GM23248 (cell line): ENCODE data around the gene LRSAM1. TPM values are rescaled to one million over a fixed set of nuclear protein-coding genes. Genes with fewer than 3 reads are reported as not detected.

Experiments used
- DNase-seq: peaks from one replicate; pipeline ENCODE4 v3.0.0-alpha.2; 2015
- H2AFZ ChIP-seq: fragments of 200-600 bp; sonication (generic); 2 replicates; pipeline ENCODE4 v1.6.1; 2016; ENCODE audit warnings: antibody characterized with exemption
- H3F3A ChIP-seq: fragments of 200-600 bp; sonication (generic); 2 replicates; pipeline ENCODE4 v1.6.1; 2016; ENCODE audit warnings: mild to moderate bottlenecking, antibody characterized with exemption, mixed run types; ENCODE audit not compliant: insufficient read depth
- H3K27ac ChIP-seq: fragments of 200-600 bp; sonication (generic); 2 replicates; pipeline ENCODE4 v1.5.1; 2016; ENCODE audit warnings: mild to moderate bottlenecking
- H3K27me3 ChIP-seq: fragments of 200-600 bp; sonication (generic); replicated peaks from 2 replicates; pipeline ENCODE4 v1.6.1; 2016; ENCODE audit warnings: mild to moderate bottlenecking; ENCODE audit not compliant: insufficient read depth
- H3K36me3 ChIP-seq: fragments of 200-600 bp; sonication (generic); 2 replicates; pipeline ENCODE4 v1.6.1; 2016; ENCODE audit warnings: low read depth, mild to moderate bottlenecking
- H3K4me1 ChIP-seq: fragments of 200-600 bp; sonication (generic); 2 replicates; pipeline ENCODE4 v1.6.1; 2016; ENCODE audit warnings: mild to moderate bottlenecking; ENCODE audit not compliant: insufficient read depth
- H3K4me2 ChIP-seq: fragments of 200-600 bp; sonication (generic); one replicate; pipeline ENCODE4 v1.6.1; 2016; ENCODE audit warnings: mild to moderate bottlenecking; ENCODE audit not compliant: unreplicated experiment
- H3K4me3 ChIP-seq: fragments of 200-600 bp; sonication (generic); 2 replicates; pipeline ENCODE4 v1.5.1; 2016; ENCODE audit warnings: mild to moderate bottlenecking
- H3K79me2 ChIP-seq: fragments of 200-600 bp; sonication (generic); 2 replicates; pipeline ENCODE4 v1.6.1; 2016; ENCODE audit warnings: mild to moderate bottlenecking; ENCODE audit not compliant: insufficient read depth
- H3K9ac ChIP-seq: fragments of 200-600 bp; sonication (generic); 2 replicates; pipeline ENCODE4 v1.6.1; 2016; ENCODE audit warnings: mild to moderate bottlenecking
- H3K9me2 ChIP-seq: fragments of 200-600 bp; sonication (generic); 2 replicates; pipeline ENCODE4 v1.6.1; 2016; ENCODE audit warnings: mixed run types, mild to moderate bottlenecking, moderate library complexity; ENCODE audit not compliant: insufficient read depth
- H3K9me3 ChIP-seq: fragments of 200-600 bp; sonication (generic); one replicate; pipeline ENCODE4 v1.6.1; 2017; ENCODE audit warnings: low read depth
- H4K20me1 ChIP-seq: fragments of 200-600 bp; sonication (generic); 2 replicates; pipeline ENCODE4 v1.6.0; 2016; ENCODE audit not compliant: insufficient read depth
- EZH2 ChIP-seq: fragments of 200-600 bp; sonication (generic); IDR thresholded peaks from 2 replicates; pipeline ENCODE4 v1.6.1; 2018; ENCODE audit warnings: antibody characterized with exemption, mild to moderate bottlenecking; ENCODE audit not compliant: insufficient read depth, poor library complexity, severe bottlenecking
- EZH2phosphoT487 ChIP-seq: fragments of 200-600 bp; sonication (generic); IDR thresholded peaks from 2 replicates; pipeline ENCODE4 v1.6.1; 2018; ENCODE audit warnings: antibody characterized with exemption, moderate library complexity, mild to moderate bottlenecking, low read depth; ENCODE audit not compliant: insufficient read depth
- WGBS, 2 experiments: methylation state at CpG; one replicate each; pipeline ENCODE4 v1.1.6; 2015 to 2017; ENCODE audit warnings: low lambda C conversion rate in 2 of 2, low coverage in 1 of 2; ENCODE audit errors: missing lambda C conversion rate in 2 of 2; 5-methylcytosine and 5-hydroxymethylcytosine counted together
- in situ Hi-C: fragments of 300-500 bp; cut with MboI; formaldehyde crosslinking; loops from 2 replicates; pipeline ENCODE4 v1.15.0; 2020
- polyA plus RNA-seq: library from polyadenylated mRNA; unstranded; fragments of >200 nt; fragmentation: Nextera tagmentation; extraction: Ambion mirVana; gene quantifications from 2 replicates; pipeline ENCODE4 v1.2.1, GENCODE V29; 2016
- total RNA-seq: library from RNA; depleted of rRNA; stranded (reverse); fragments of >200 nt; shearing (Covaris generic); gene quantifications from 2 replicates; pipeline ENCODE4 v1.2.3, GENCODE V29; 2014

The LRSAM1 gene
- total and polyA plus RNA-seq, 2 experiments from 2014 or later: 14.9 to 15.5 TPM

DNA sequence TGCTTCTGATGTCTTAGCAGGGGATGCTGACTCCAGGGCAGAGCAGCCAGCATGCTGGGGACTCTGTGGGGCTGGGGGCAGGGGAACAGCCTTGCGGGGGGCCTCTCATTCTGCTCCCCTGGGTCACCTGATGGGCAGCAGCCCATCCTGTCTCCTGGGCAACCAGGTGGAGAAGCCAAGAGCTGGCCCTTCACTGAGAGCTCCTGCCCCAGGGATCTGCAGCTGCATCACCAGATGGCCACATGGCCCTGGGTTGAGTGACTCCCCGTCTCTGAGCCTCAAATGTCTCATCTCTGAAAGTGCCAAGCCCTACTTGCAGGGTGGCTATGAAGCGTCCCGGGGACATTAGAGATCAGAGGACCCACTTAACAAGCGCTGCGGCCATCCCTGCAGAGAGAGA is 49.1 kb downstream of the LRSAM1 start:
- Histone ChIP-seq H3K79me2 (peaks cover 18% of the 10 kb centered on the region), H3K4me1 (peaks cover 6% of the 10 kb centered on the region), H3K4me2 (no peak overlapping the region), H4K20me1 (no peaks in the 10 kb centered on the region), H3K9me3 (no peaks in the 10 kb centered on the region), H2AFZ (no peak overlapping the region), H3K27ac (no peak overlapping the region), H3K9me2 (no peaks in the 10 kb centered on the region), H3K36me3 (peaks cover 34% of the 10 kb centered on the region; the same call in 1 of the 2 replicates), H3K4me3 (no peak overlapping the region), H3K9ac (no peak overlapping the region), H3K27me3 (no peaks in the 10 kb centered on the region), H3F3A (peaks cover 68% of the 10 kb centered on the region)
- in situ Hi-C loops: loop anchor here (5.0 kb wide), 1 partner anchor 87 kb away; no protein-coding TSS in a partner anchor
- no peak for TF ChIP-seq EZH2
- no peak for TF ChIP-seq EZH2phosphoT487
- 79 to 80% methylated on average over 6 of the region's 6 CpGs for WGBS, 2 experiments
- no peak for DNase-seq

DNA sequence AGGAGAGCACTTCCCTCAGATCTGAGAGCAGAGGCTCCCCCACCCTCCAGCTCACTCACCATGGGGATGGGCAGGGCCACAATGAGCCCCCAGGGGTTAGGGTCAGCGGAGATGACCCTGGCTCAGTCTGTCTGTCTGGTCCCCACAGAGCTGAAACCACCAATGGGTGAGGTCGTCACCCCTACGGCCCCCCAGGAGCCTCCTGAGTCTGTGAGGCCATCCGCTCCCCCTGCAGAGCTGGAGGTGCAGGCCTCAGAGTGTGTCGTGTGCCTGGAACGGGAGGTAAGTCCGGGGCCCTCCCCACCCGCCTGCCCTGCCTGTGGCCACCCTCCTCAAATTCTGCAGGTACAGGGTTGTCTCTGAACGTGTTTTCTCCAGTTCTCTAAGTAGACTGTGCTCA is 49.6 kb downstream of the LRSAM1 start:
- Histone ChIP-seq H3K27me3 (no peaks in the 10 kb centered on the region), H3K4me2 (no peak overlapping the region), H3K27ac (no peak overlapping the region), H3K79me2 (peaks cover 23% of the 10 kb centered on the region), H2AFZ (no peak overlapping the region), H3K9me3 (no peaks in the 10 kb centered on the region), H4K20me1 (no peaks in the 10 kb centered on the region), H3K9me2 (no peaks in the 10 kb centered on the region), H3K4me3 (no peak overlapping the region), H3F3A (peaks cover 64% of the 10 kb centered on the region), H3K36me3 (peaks cover 37% of the 10 kb centered on the region; the same call in 1 of the 2 replicates), H3K4me1 (0 out of 2 replicates have a peak, but pooled peaks cover 2% of the 10 kb centered on the region), H3K9ac (no peak overlapping the region)
- DNase-seq: no peak
- TF ChIP-seq EZH2: no peak
- TF ChIP-seq EZH2phosphoT487: no peak
- 92 to 96% methylated on average over 8 to 9 of the region's 9 CpGs for WGBS, 2 experiments
- in situ Hi-C loops: loop anchor here (5.0 kb wide), 1 partner anchor 86 kb away; no protein-coding TSS in a partner anchor

DNA sequence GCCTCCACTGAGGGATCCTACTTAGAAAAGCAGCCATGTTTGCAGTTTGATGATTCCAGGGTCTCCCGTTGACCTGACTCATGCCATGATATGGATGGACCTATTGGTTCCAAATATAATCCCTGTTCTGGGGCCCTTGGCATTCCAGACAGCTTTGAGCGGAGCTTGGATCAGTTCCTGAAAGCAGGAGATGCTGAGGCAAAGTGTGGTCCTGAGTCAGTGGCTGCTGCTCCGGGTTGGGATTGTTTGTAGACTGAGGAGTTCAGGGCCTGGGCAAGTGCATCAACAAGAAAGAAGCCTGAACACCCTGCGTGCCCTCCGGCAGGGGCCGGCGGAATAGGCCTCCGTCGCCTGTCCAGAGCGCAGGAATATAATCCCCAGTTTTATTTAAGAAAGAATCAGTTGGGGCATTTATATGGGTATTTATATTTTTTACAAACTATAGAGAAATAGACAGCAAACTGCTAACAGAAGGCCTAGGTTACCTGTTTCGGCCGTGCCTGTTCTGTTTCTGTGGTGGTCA is 50.6 kb downstream of the LRSAM1 start:
- Histone ChIP-seq H3K9me3 (no peaks in the 10 kb centered on the region), H4K20me1 (no peaks in the 10 kb centered on the region), H3K27ac (no peak overlapping the region), H3K9ac (no peak overlapping the region), H3K4me1 (no peaks in the 10 kb centered on the region), H3F3A (peaks cover 54% of the 10 kb centered on the region), H3K4me2 (no peak overlapping the region), H3K27me3 (no peaks in the 10 kb centered on the region), H3K9me2 (no peaks in the 10 kb centered on the region), H3K79me2 (peaks cover 33% of the 10 kb centered on the region), H3K4me3 (no peak overlapping the region), H3K36me3 (peaks cover 39% of the 10 kb centered on the region; the same call in 1 of the 2 replicates), H2AFZ (no peak overlapping the region)
- no peak for DNase-seq
- in situ Hi-C loops: loop anchor here (5.0 kb wide), 1 partner anchor 85 kb away; no protein-coding TSS in a partner anchor
- TF ChIP-seq EZH2phosphoT487: no peak
- 86 to 92% methylated on average over 12 of the region's 12 CpGs for WGBS, 2 experiments

GRCh38 chr9:127502706-127503378 is 51.5 kb downstream of the LRSAM1 start:
- H3K27me3 ChIP-seq: no peaks in the 10 kb centered on the region
- in situ Hi-C loops: loop anchor here (5.0 kb wide), 1 partner anchor 84 kb away; no protein-coding TSS in a partner anchor
- WGBS, 2 experiments: 83 to 85% methylated on average over 15 to 18 of the region's 21 CpGs
- H3K4me2 ChIP-seq: no peak overlapping the region
- H3F3A ChIP-seq: peaks cover 49% of the 10 kb centered on the region
- no peak overlapping the region for H3K4me3 ChIP-seq
- DNase-seq: no peak
- H3K27ac ChIP-seq: no peak overlapping the region
- H3K9me2 ChIP-seq: no peaks in the 10 kb centered on the region
- no peak overlapping the region for H2AFZ ChIP-seq
- H3K4me1 ChIP-seq: no peaks in the 10 kb centered on the region
- H3K9ac ChIP-seq: no peak overlapping the region
- H3K9me3 ChIP-seq: no peaks in the 10 kb centered on the region
- H3K36me3 ChIP-seq: peaks cover 48% of the 10 kb centered on the region; the same call in 1 of the 2 replicates
- peaks cover 41% of the 10 kb centered on the region for H3K79me2 ChIP-seq
- TF ChIP-seq EZH2: no peak
- TF ChIP-seq EZH2phosphoT487: no peak
- no peaks in the 10 kb centered on the region for H4K20me1 ChIP-seq
